ENCODE results near the gene ACIN1.

DNA sequence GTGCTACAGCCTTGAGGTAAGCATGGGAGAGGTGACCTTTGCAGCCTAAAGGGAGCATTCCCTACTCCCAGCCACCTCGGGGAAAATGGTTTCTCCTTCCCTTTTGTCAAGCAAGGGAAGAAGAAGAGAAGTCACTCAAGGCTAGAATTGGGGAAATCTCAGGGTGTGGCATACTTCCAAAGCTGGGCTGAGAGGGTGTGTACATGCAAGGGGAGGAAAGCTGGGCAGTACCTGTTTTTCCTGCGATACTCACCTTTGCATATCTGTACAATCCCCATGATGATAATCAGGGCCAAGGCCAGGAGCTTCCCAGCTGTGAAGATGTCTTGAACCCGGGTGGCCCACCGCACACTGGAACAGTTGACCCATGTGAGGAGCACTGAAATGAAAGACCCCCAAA lies 47.9 kb upstream of the ACIN1 start:
- TF ChIP-seq, protein P1, sequence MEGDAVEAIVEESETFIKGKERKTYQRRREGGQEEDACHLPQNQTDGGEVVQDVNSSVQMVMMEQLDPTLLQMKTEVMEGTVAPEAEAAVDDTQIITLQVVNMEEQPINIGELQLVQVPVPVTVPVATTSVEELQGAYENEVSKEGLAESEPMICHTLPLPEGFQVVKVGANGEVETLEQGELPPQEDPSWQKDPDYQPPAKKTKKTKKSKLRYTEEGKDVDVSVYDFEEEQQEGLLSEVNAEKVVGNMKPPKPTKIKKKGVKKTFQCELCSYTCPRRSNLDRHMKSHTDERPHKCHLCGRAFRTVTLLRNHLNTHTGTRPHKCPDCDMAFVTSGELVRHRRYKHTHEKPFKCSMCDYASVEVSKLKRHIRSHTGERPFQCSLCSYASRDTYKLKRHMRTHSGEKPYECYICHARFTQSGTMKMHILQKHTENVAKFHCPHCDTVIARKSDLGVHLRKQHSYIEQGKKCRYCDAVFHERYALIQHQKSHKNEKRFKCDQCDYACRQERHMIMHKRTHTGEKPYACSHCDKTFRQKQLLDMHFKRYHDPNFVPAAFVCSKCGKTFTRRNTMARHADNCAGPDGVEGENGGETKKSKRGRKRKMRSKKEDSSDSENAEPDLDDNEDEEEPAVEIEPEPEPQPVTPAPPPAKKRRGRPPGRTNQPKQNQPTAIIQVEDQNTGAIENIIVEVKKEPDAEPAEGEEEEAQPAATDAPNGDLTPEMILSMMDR (IDR thresholded peaks at IDR 0.05 in 2 of 3, conservative IDR thresholded peaks at IDR 0.05 in 1 of 3; ENCODE audit: insufficient read depth in 2 of 3, low read depth in 1 of 3, low read length in 3 of 3) = no peak
- no peak for TF ChIP-seq ZC3H11A (IDR thresholded peaks at IDR 0.05; ENCODE audit: low read depth, low read length)
- no peak for TF ChIP-seq HNRNPLL (IDR thresholded peaks at IDR 0.05; ENCODE audit: low read depth, low read length, poor library complexity, severe bottlenecking)

Measured in K562 (cell line).